PC-9 (cell line): ENCODE data around the gene PLK5. TPM values are rescaled to one million over a fixed set of nuclear protein-coding genes. Genes with fewer than 3 reads are reported as not detected.
A peak's percentile ranks its signal among the peaks of the same experiment; 100 is the strongest.

ENCODE experiments used
- BruUV-seq: library from RNA; stranded (reverse); fragments of 400-500 nt; replicated peaks from 2 replicates; lab custom pipeline; 2021; lab: Mats Ljungman, UMichigan
- CTCF ChIA-PET: fragments of 300-600 bp; sonication (Branson Sonifier 250); formaldehyde crosslinking; loops from one replicate; lab custom pipeline; 2022; ENCODE audit warnings: antibody characterized with exemption; lab: Charles Lee
- POLR2A ChIA-PET: fragments of 300-600 bp; sonication (Branson Sonifier 250); formaldehyde crosslinking; loops from one replicate; lab custom pipeline; 2022; ENCODE audit warnings: antibody characterized with exemption; ENCODE audit not compliant: unreplicated experiment; lab: Charles Lee
- DNase-seq, 2 experiments: peaks; one replicate each; pipeline versions ENCODE4 v3.0.0 to v3.0.0-alpha.2; 2015 to 2022; ENCODE audit warnings: mixed read lengths in 1 of 2
- H2AFZ ChIP-seq: fragments of 200-600 bp; sonication (generic); 2 replicates; pipeline ENCODE4 v1.8.1; 2017; ENCODE audit warnings: antibody characterized with exemption
- H3F3A ChIP-seq: fragments of 200-600 bp; sonication (generic); 2 replicates; pipeline ENCODE4 v1.8.1; 2017; ENCODE audit warnings: antibody characterized with exemption, mild to moderate bottlenecking, low read depth; ENCODE audit not compliant: insufficient read depth
- H3K27ac ChIP-seq: fragments of 200-600 bp; sonication (generic); 2 replicates; pipeline ENCODE4 v1.6.1; 2016; ENCODE audit warnings: mixed run types
- H3K27me3 ChIP-seq: fragments of 200-600 bp; sonication (generic); 2 replicates; pipeline ENCODE4 v1.6.1; 2016; ENCODE audit warnings: low read depth, mixed run types; ENCODE audit not compliant: insufficient read depth
- H3K36me3 ChIP-seq: fragments of 200-600 bp; sonication (generic); 2 replicates; pipeline ENCODE4 v1.6.1; 2016; ENCODE audit warnings: low read depth, mixed run types
- H3K4me1 ChIP-seq: fragments of 200-600 bp; sonication (generic); replicated peaks from 2 replicates; pipeline ENCODE4 v1.6.1; 2016; ENCODE audit warnings: mixed run types; ENCODE audit not compliant: insufficient read depth
- H3K4me2 ChIP-seq: fragments of 200-600 bp; sonication (generic); 2 replicates; pipeline ENCODE4 v1.6.1; 2017; ENCODE audit warnings: mixed run types
- H3K4me3 ChIP-seq: fragments of 200-600 bp; sonication (generic); 2 replicates; pipeline ENCODE4 v1.6.1; 2016; ENCODE audit warnings: mixed run types
- H3K79me2 ChIP-seq: fragments of 200-600 bp; sonication (generic); 2 replicates; pipeline ENCODE4 v1.6.1; 2017; ENCODE audit warnings: low read depth, mixed run types
- H3K9me2 ChIP-seq: fragments of 200-600 bp; sonication (generic); 2 replicates; pipeline ENCODE4 v1.8.1; 2017; ENCODE audit warnings: mild to moderate bottlenecking; ENCODE audit not compliant: insufficient read depth
- H3K9me3 ChIP-seq: fragments of 200-600 bp; sonication (generic); 2 replicates; pipeline ENCODE4 v1.8.1; 2016; ENCODE audit warnings: low read depth; ENCODE audit not compliant: insufficient read depth
- H4K20me1 ChIP-seq: fragments of 200-600 bp; sonication (generic); 2 replicates; pipeline ENCODE4 v1.8.1; 2017; ENCODE audit not compliant: insufficient read depth
- EZH2 ChIP-seq: fragments of 200-600 bp; sonication (generic); IDR thresholded peaks from 2 replicates; pipeline ENCODE4 v1.8.0; 2017; ENCODE audit warnings: antibody characterized with exemption, low read depth
- intact Hi-C: fragments of 100-400 bp; cut with micrococcal nuclease; formaldehyde crosslinking; loops from one replicate; pipeline ENCODE4 v1.10.0; 2022; ENCODE audit not compliant: unreplicated experiment
- total RNA-seq: library from RNA; stranded (reverse); gene quantifications from 2 replicates; pipeline ENCODE4 v1.2.3, GENCODE V29; 2021
- TF ChIP-seq, protein P1 (sequence below): fragments of 200-600 bp; sonication (generic); conservative IDR thresholded peaks from 2 replicates; pipeline ENCODE4 v1.6.1; 2017; ENCODE audit warnings: mixed run types, antibody characterized with exemption, mild to moderate bottlenecking, moderate library complexity

PLK5 gene
- total RNA-seq, 1 experiment from 2014 or later = not detected

DNA sequence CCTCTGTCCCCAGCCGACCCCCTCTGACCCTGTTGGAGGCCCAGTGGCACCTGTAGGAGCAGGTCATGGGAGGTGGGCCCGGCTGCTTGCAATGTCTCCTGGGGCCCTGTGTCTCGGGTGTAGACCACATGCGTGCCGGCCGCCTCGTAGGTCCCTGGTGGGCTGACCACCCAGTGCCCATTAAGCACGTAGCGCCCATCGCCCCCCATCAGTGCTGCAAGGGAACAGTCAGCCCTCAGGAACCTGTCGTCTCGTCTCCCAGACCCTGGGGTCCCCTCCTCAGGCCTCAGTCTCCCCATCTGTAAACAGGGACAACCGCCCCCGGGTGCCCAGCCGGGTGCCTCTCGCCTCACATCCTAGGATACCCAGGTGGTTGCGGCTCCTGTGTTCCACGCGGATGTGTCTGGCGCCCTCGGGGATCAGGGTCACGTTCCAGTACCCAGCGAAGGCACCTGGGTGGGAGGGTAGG lies 16.7 kb upstream of the PLK5 start:
- peaks cover 8% of the 10 kb centered on the region for H3F3A ChIP-seq
- H3K27me3 ChIP-seq = no peaks in the 10 kb centered on the region
- H3K79me2 ChIP-seq = no peaks in the 10 kb centered on the region
- H3K4me1 ChIP-seq = no peaks in the 10 kb centered on the region; the same call in 1 of the 2 replicates
- no peaks in the 10 kb centered on the region for H3K36me3 ChIP-seq
- BruUV-seq = no TSS peak
- POLR2A ChIA-PET = no interaction called here
- H2AFZ ChIP-seq = no peak overlapping the region
- H3K4me2 ChIP-seq = peak overlapping the region; percentile 74
- H3K27ac ChIP-seq = no peak overlapping the region
- CTCF ChIA-PET = no interaction called here
- H3K9me2 ChIP-seq = no peaks in the 10 kb centered on the region
- H3K9me3 ChIP-seq = no peaks in the 10 kb centered on the region
- H3K4me3 ChIP-seq = peak overlapping the region; percentile 42; the same call in 1 of the 2 replicates
- intact Hi-C loops = no loop called here
- no peaks in the 10 kb centered on the region for H4K20me1 ChIP-seq
- TF ChIP-seq EZH2 = no peak
- TF ChIP-seq, protein P1, sequence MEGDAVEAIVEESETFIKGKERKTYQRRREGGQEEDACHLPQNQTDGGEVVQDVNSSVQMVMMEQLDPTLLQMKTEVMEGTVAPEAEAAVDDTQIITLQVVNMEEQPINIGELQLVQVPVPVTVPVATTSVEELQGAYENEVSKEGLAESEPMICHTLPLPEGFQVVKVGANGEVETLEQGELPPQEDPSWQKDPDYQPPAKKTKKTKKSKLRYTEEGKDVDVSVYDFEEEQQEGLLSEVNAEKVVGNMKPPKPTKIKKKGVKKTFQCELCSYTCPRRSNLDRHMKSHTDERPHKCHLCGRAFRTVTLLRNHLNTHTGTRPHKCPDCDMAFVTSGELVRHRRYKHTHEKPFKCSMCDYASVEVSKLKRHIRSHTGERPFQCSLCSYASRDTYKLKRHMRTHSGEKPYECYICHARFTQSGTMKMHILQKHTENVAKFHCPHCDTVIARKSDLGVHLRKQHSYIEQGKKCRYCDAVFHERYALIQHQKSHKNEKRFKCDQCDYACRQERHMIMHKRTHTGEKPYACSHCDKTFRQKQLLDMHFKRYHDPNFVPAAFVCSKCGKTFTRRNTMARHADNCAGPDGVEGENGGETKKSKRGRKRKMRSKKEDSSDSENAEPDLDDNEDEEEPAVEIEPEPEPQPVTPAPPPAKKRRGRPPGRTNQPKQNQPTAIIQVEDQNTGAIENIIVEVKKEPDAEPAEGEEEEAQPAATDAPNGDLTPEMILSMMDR = no peak
- DNase-seq = no peak

DNA sequence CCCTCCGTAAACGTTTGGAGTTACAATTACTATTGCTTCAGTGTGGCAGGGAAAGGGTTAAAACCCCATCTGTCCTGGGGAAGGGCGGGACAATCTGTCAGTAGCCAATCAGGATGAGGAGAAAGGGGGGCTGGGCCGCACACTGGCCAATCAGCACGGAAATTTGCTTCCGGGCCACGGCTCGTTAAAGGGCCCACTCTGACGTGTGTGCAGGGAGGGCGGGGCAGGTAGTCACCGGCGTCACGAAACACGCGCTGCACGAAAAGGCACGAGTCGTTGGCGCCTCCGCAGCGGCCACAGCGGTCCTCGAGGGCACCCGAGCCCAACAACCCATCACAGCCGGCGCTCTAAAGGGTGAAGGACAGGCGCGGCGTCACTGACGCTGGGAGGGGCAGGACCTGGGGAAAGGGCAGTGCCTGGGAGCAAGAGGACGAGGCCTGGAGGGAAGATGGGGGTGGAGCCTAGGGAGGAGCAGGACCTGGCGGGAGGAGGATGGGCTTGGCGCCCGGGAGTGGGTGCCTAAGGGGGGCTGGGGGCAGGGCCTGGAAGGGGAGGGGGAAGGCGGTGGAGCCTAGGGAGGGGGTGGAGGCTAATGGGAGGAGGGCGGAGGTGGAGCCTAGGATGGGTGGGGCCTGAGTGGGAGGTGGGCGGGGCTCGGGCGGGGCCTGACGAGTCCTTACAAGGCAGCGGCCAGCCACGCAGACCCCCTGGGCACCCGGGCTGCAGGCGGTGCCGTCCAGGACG lies 15.9 kb upstream of the PLK5 start:
- ChIA-PET CTCF (no interaction called here), POLR2A (no interaction called here)
- DNase-seq = peak; percentile 77 to 86
- Histone ChIP-seq H3K4me3 (peak overlapping the region; percentile 73), H3K9me3 (no peaks in the 10 kb centered on the region), H3K27me3 (no peaks in the 10 kb centered on the region), H3K36me3 (no peaks in the 10 kb centered on the region), H3F3A (peaks cover 8% of the 10 kb centered on the region), H2AFZ (peak overlapping the region; percentile 71; the same call in 1 of the 2 replicates), H3K79me2 (no peaks in the 10 kb centered on the region), H3K4me1 (no peaks in the 10 kb centered on the region; the same call in 1 of the 2 replicates), H3K4me2 (peak overlapping the region; percentile 74), H3K27ac (peak overlapping the region; percentile 44; the same call in 1 of the 2 replicates), H4K20me1 (no peaks in the 10 kb centered on the region), H3K9me2 (no peaks in the 10 kb centered on the region)
- TF ChIP-seq, protein P1 = no peak
- TF ChIP-seq EZH2 = no peak
- intact Hi-C loops = no loop called here
- BruUV-seq = no TSS peak

DNA sequence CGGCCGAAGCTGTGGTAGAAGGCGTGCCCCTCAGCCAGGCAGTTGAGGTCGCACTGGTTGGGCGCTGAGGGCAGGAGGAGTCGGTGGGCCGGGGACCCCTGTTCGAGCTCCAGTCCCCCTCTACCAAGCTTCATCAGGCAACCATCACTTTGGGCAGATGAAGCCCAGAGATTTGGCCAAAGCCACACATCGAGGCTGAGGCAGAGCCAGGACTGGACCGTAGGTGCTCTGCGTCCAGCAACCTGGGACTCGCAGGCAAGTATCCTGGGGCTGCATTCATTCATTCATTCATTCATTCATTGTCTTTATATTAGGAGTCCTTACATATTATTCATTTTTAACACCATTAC lies 15.4 kb upstream of the PLK5 start:
- Histone ChIP-seq H3K4me3 (peak overlapping the region; percentile 44; the same call in 1 of the 2 replicates), H3K27me3 (no peaks in the 10 kb centered on the region), H3K36me3 (no peaks in the 10 kb centered on the region), H3K4me2 (peak overlapping the region; percentile 70), H2AFZ (no peak overlapping the region), H3F3A (peaks cover 8% of the 10 kb centered on the region), H3K4me1 (no peaks in the 10 kb centered on the region; the same call in 1 of the 2 replicates), H3K79me2 (no peaks in the 10 kb centered on the region), H3K27ac (no peak overlapping the region), H4K20me1 (no peaks in the 10 kb centered on the region), H3K9me3 (no peaks in the 10 kb centered on the region), H3K9me2 (no peaks in the 10 kb centered on the region)
- BruUV-seq = no TSS peak
- ChIA-PET POLR2A (no interaction called here), CTCF (no interaction called here)
- TF ChIP-seq, protein P1 = no peak
- TF ChIP-seq EZH2 = no peak
- DNase-seq = no peak
- intact Hi-C loops = no loop called here
